ENCODE results near the gene PTPRR.

PTPRR gene

GRCh38 chr12:70756118-70756517 is 164.4 kb downstream of the PTPRR start:
- no peak for TF ChIP-seq SIN3A (IDR thresholded peaks at IDR 0.05; ENCODE audit: borderline replicate concordance, insufficient read depth, low read length)
- no peak for TF ChIP-seq FOXP2 (optimal IDR thresholded peaks at IDR 0.05; ENCODE audit: borderline replicate concordance, extremely low read depth, extremely low read length, insufficient read depth)
- TF ChIP-seq REST (IDR thresholded peaks at IDR 0.05; ENCODE audit: insufficient read depth in 1 of 2, low read depth in 2 of 2, low read length in 2 of 2) = no peak
- no peak for TF ChIP-seq TAF1 (IDR thresholded peaks at IDR 0.05; ENCODE audit: borderline replicate concordance, insufficient read depth, low read length)
- no peak for TF ChIP-seq POLR2AphosphoS5 (IDR thresholded peaks at IDR 0.05; ENCODE audit: low read depth, low read length)

- TF ChIP-seq REST (IDR thresholded peaks at IDR 0.05; ENCODE audit: insufficient read depth in 1 of 2, low read depth in 2 of 2, low read length in 2 of 2) (no peak), TAF1 (IDR thresholded peaks at IDR 0.05; ENCODE audit: borderline replicate concordance, insufficient read depth, low read length) (no peak), POLR2AphosphoS5 (IDR thresholded peaks at IDR 0.05; ENCODE audit: low read depth, low read length) (no peak), FOXP2 (optimal IDR thresholded peaks at IDR 0.05; ENCODE audit: borderline replicate concordance, extremely low read depth, extremely low read length, insufficient read depth) (no peak), SIN3A (IDR thresholded peaks at IDR 0.05; ENCODE audit: borderline replicate concordance, insufficient read depth, low read length) (no peak)
Measured at GRCh38 chr12:70754330-70754741, 166.2 kb downstream of the PTPRR start.

GRCh38 chr12:70752327-70752726 is 168.2 kb downstream of the PTPRR start:
- TF ChIP-seq FOXP2 (optimal IDR thresholded peaks at IDR 0.05; ENCODE audit: borderline replicate concordance, extremely low read depth, extremely low read length, insufficient read depth) (no peak), POLR2AphosphoS5 (IDR thresholded peaks at IDR 0.05; ENCODE audit: low read depth, low read length) (no peak), SIN3A (IDR thresholded peaks at IDR 0.05; ENCODE audit: borderline replicate concordance, insufficient read depth, low read length) (no peak), TAF1 (IDR thresholded peaks at IDR 0.05; ENCODE audit: borderline replicate concordance, insufficient read depth, low read length) (no peak), REST (IDR thresholded peaks at IDR 0.05; ENCODE audit: insufficient read depth in 1 of 2, low read depth in 2 of 2, low read length in 2 of 2) (no peak)

- TF ChIP-seq SIN3A (IDR thresholded peaks at IDR 0.05; ENCODE audit: borderline replicate concordance, insufficient read depth, low read length) (no peak), FOXP2 (optimal IDR thresholded peaks at IDR 0.05; ENCODE audit: borderline replicate concordance, extremely low read depth, extremely low read length, insufficient read depth) (no peak), TAF1 (IDR thresholded peaks at IDR 0.05; ENCODE audit: borderline replicate concordance, insufficient read depth, low read length) (no peak)
Measured at GRCh38 chr12:70749931-70750330, 170.6 kb downstream of the PTPRR start.

- TF ChIP-seq TAF1 (IDR thresholded peaks at IDR 0.05; ENCODE audit: borderline replicate concordance, insufficient read depth, low read length) (no peak), FOXP2 (optimal IDR thresholded peaks at IDR 0.05; ENCODE audit: borderline replicate concordance, extremely low read depth, extremely low read length, insufficient read depth) (no peak), REST (IDR thresholded peaks at IDR 0.05; ENCODE audit: insufficient read depth in 1 of 2, low read depth in 2 of 2, low read length in 2 of 2) (no peak), SIN3A (IDR thresholded peaks at IDR 0.05; ENCODE audit: borderline replicate concordance, insufficient read depth, low read length) (no peak)
Measured at GRCh38 chr12:70748809-70749208, 171.7 kb downstream of the PTPRR start.
